ENCODE measurements around the gene CLIC5.
A peak's percentile ranks its signal among the peaks of the same experiment; 100 is the strongest.

The CLIC5 gene

GRCh38 chr6:45969026-45969425, 46.6 kb downstream of the CLIC5 start:
- Histone ChIP-seq H2AK5ac (ENCODE audit: low read length) (no peak overlapping the region), H3K18ac (ENCODE audit: low read length) (no peak overlapping the region), H3K4me2 (ENCODE audit: low read length) (no peak overlapping the region), H4K8ac (ENCODE audit: low read depth, low read length) (no peak overlapping the region), H2BK5ac (ENCODE audit: low read length) (no peak overlapping the region), H3K27me3 (ENCODE audit: insufficient read depth, low read length, poor library complexity) (no peaks in the 10 kb centered on the region), H3K23ac (ENCODE audit: low read length) (no peak overlapping the region), H3K4ac (ENCODE audit: low read depth, low read length) (no peak overlapping the region), H3K4me3 (ENCODE audit: low read length) (no peak overlapping the region), H3K36me3 (ENCODE audit: control insufficient read depth, insufficient read depth, low read length) (no peaks in the 10 kb centered on the region), H3K79me1 (ENCODE audit: low read length) (no peaks in the 10 kb centered on the region), H3K56ac (ENCODE audit: low read length) (no peak overlapping the region), H2BK15ac (replicated peaks; ENCODE audit: low read depth) (no peak overlapping the region), H3K79me2 (ENCODE audit: control insufficient read depth, insufficient read depth, low read length) (no peaks in the 10 kb centered on the region), H3K27ac (ENCODE audit: low read depth, low read length) (no peak overlapping the region), H3K9ac (ENCODE audit: low read length) (no peak overlapping the region), H4K5ac (ENCODE audit: low read length) (no peak overlapping the region), H2BK120ac (ENCODE audit: low read depth, low read length) (no peak overlapping the region), H3K4me1 (ENCODE audit: control insufficient read depth, low read depth, low read length) (peaks cover 2% of the 10 kb centered on the region)
- WGBS (ENCODE audit: extremely low coverage, insufficient coverage, low lambda C conversion rate) = no CpG with 5 or more reads among the region's 2 CpGs
- no peak for DNase-seq

- no peak overlapping the region for H3K4me3 ChIP-seq (ENCODE audit: low read length)
- H3K56ac ChIP-seq (ENCODE audit: low read length) = no peak overlapping the region
Observed at GRCh38 chr6:45967363-45967762, 48.3 kb downstream of the CLIC5 start.

GRCh38 chr6:45966797-45967196, 48.9 kb downstream of the CLIC5 start:
- H3K4me3 ChIP-seq (ENCODE audit: low read length) = no peak overlapping the region
- no peak overlapping the region for H3K27ac ChIP-seq (ENCODE audit: low read depth, low read length)

More at GRCh38 chr6:45967363-45967762, 48.3 kb downstream of the CLIC5 start:
- no peak overlapping the region for H2BK15ac ChIP-seq (replicated peaks; ENCODE audit: low read depth)
- peaks cover 2% of the 10 kb centered on the region for H3K4me1 ChIP-seq (ENCODE audit: control insufficient read depth, low read depth, low read length)
- H3K79me2 ChIP-seq (ENCODE audit: control insufficient read depth, insufficient read depth, low read length) = no peaks in the 10 kb centered on the region
- H3K23ac ChIP-seq (ENCODE audit: low read length) = no peak overlapping the region
- peak overlapping the region; percentile 2 for H2BK120ac ChIP-seq (ENCODE audit: low read depth, low read length)
- H2AK5ac ChIP-seq (ENCODE audit: low read length) = no peak overlapping the region
- DNase-seq = no peak
- H3K18ac ChIP-seq (ENCODE audit: low read length) = no peak overlapping the region
- no CpG with 5 or more reads among the region's 1 CpG for WGBS (ENCODE audit: extremely low coverage, insufficient coverage, low lambda C conversion rate)
- H3K27ac ChIP-seq (ENCODE audit: low read depth, low read length) = no peak overlapping the region
- H4K5ac ChIP-seq (ENCODE audit: low read length) = no peak overlapping the region
- H3K36me3 ChIP-seq (ENCODE audit: control insufficient read depth, insufficient read depth, low read length) = no peaks in the 10 kb centered on the region
- no peak overlapping the region for H4K8ac ChIP-seq (ENCODE audit: low read depth, low read length)
- H3K9ac ChIP-seq (ENCODE audit: low read length) = no peak overlapping the region
- no peak overlapping the region for H3K4me2 ChIP-seq (ENCODE audit: low read length)
- no peak overlapping the region for H3K4ac ChIP-seq (ENCODE audit: low read depth, low read length)
- no peaks in the 10 kb centered on the region for H3K27me3 ChIP-seq (ENCODE audit: insufficient read depth, low read length, poor library complexity)
- H3K79me1 ChIP-seq (ENCODE audit: low read length) = no peaks in the 10 kb centered on the region
- H2BK5ac ChIP-seq (ENCODE audit: low read length) = no peak overlapping the region

GRCh38 chr6:45966340-45966739, 49.3 kb downstream of the CLIC5 start:
- Histone ChIP-seq H2AK5ac (ENCODE audit: low read length) (no peak overlapping the region), H3K27me3 (ENCODE audit: insufficient read depth, low read length, poor library complexity) (no peaks in the 10 kb centered on the region), H3K23ac (ENCODE audit: low read length) (no peak overlapping the region), H2BK120ac (ENCODE audit: low read depth, low read length) (peak overlapping the region; percentile 52), H2BK5ac (ENCODE audit: low read length) (no peak overlapping the region), H3K27ac (ENCODE audit: low read depth, low read length) (no peak overlapping the region), H3K4me2 (ENCODE audit: low read length) (no peak overlapping the region), H3K4ac (ENCODE audit: low read depth, low read length) (no peak overlapping the region), H4K8ac (ENCODE audit: low read depth, low read length) (no peak overlapping the region), H2BK15ac (replicated peaks; ENCODE audit: low read depth) (no peak overlapping the region), H3K56ac (ENCODE audit: low read length) (no peak overlapping the region), H3K9ac (ENCODE audit: low read length) (no peak overlapping the region), H4K5ac (ENCODE audit: low read length) (no peak overlapping the region), H3K4me3 (ENCODE audit: low read length) (no peak overlapping the region), H3K18ac (ENCODE audit: low read length) (no peak overlapping the region), H3K36me3 (ENCODE audit: control insufficient read depth, insufficient read depth, low read length) (no peaks in the 10 kb centered on the region), H3K79me2 (ENCODE audit: control insufficient read depth, insufficient read depth, low read length) (no peaks in the 10 kb centered on the region), H3K79me1 (ENCODE audit: low read length) (no peaks in the 10 kb centered on the region), H3K4me1 (ENCODE audit: control insufficient read depth, low read depth, low read length) (peaks cover 2% of the 10 kb centered on the region)
- no CpG with 5 or more reads among the region's 4 CpGs for WGBS (ENCODE audit: extremely low coverage, insufficient coverage, low lambda C conversion rate)
- DNase-seq = no peak

More at GRCh38 chr6:45966797-45967196, 48.9 kb downstream of the CLIC5 start:
- Histone ChIP-seq H3K79me1 (ENCODE audit: low read length) (no peaks in the 10 kb centered on the region), H3K4ac (ENCODE audit: low read depth, low read length) (no peak overlapping the region), H3K27me3 (ENCODE audit: insufficient read depth, low read length, poor library complexity) (no peaks in the 10 kb centered on the region), H3K18ac (ENCODE audit: low read length) (no peak overlapping the region), H3K56ac (ENCODE audit: low read length) (no peak overlapping the region), H4K8ac (ENCODE audit: low read depth, low read length) (no peak overlapping the region), H2AK5ac (ENCODE audit: low read length) (no peak overlapping the region), H3K4me2 (ENCODE audit: low read length) (no peak overlapping the region), H2BK5ac (ENCODE audit: low read length) (no peak overlapping the region), H2BK120ac (ENCODE audit: low read depth, low read length) (no peak overlapping the region), H3K36me3 (ENCODE audit: control insufficient read depth, insufficient read depth, low read length) (no peaks in the 10 kb centered on the region), H3K79me2 (ENCODE audit: control insufficient read depth, insufficient read depth, low read length) (no peaks in the 10 kb centered on the region), H3K23ac (ENCODE audit: low read length) (no peak overlapping the region), H3K4me1 (ENCODE audit: control insufficient read depth, low read depth, low read length) (peaks cover 2% of the 10 kb centered on the region), H3K9ac (ENCODE audit: low read length) (no peak overlapping the region), H4K5ac (ENCODE audit: low read length) (no peak overlapping the region), H2BK15ac (replicated peaks; ENCODE audit: low read depth) (no peak overlapping the region)
- WGBS (ENCODE audit: extremely low coverage, insufficient coverage, low lambda C conversion rate) = no CpG with 5 or more reads among the region's 3 CpGs
- DNase-seq = no peak

GRCh38 chr6:45965792-45966191, 49.9 kb downstream of the CLIC5 start:
- H3K79me2 ChIP-seq (ENCODE audit: control insufficient read depth, insufficient read depth, low read length) = no peaks in the 10 kb centered on the region
- no peaks in the 10 kb centered on the region for H3K79me1 ChIP-seq (ENCODE audit: low read length)
- H2AK5ac ChIP-seq (ENCODE audit: low read length) = no peak overlapping the region
- peaks cover 2% of the 10 kb centered on the region for H3K4me1 ChIP-seq (ENCODE audit: control insufficient read depth, low read depth, low read length)
- H3K36me3 ChIP-seq (ENCODE audit: control insufficient read depth, insufficient read depth, low read length) = no peaks in the 10 kb centered on the region
- no peak overlapping the region for H2BK120ac ChIP-seq (ENCODE audit: low read depth, low read length)
- no peak overlapping the region for H2BK5ac ChIP-seq (ENCODE audit: low read length)
- no peak overlapping the region for H3K56ac ChIP-seq (ENCODE audit: low read length)
- H3K18ac ChIP-seq (ENCODE audit: low read length) = no peak overlapping the region
- H3K4ac ChIP-seq (ENCODE audit: low read depth, low read length) = no peak overlapping the region
- H4K8ac ChIP-seq (ENCODE audit: low read depth, low read length) = no peak overlapping the region
- no peak overlapping the region for H3K4me2 ChIP-seq (ENCODE audit: low read length)
- H2BK15ac ChIP-seq (replicated peaks; ENCODE audit: low read depth) = no peak overlapping the region
- no CpG with 5 or more reads among the region's 1 CpG for WGBS (ENCODE audit: extremely low coverage, insufficient coverage, low lambda C conversion rate)
- H3K4me3 ChIP-seq (ENCODE audit: low read length) = no peak overlapping the region
- peak; percentile 82 for DNase-seq
- no peaks in the 10 kb centered on the region for H3K27me3 ChIP-seq (ENCODE audit: insufficient read depth, low read length, poor library complexity)
- no peak overlapping the region for H3K23ac ChIP-seq (ENCODE audit: low read length)
- H3K9ac ChIP-seq (ENCODE audit: low read length) = no peak overlapping the region
- no peak overlapping the region for H3K27ac ChIP-seq (ENCODE audit: low read depth, low read length)
- no peak overlapping the region for H4K5ac ChIP-seq (ENCODE audit: low read length)

GRCh38 chr6:45965007-45965406, 50.7 kb downstream of the CLIC5 start:
- no peaks in the 10 kb centered on the region for H3K27me3 ChIP-seq (ENCODE audit: insufficient read depth, low read length, poor library complexity)
- no CpG with 5 or more reads among the region's 1 CpG for WGBS (ENCODE audit: extremely low coverage, insufficient coverage, low lambda C conversion rate)
- no peak overlapping the region for H2BK5ac ChIP-seq (ENCODE audit: low read length)
- no peak overlapping the region for H3K23ac ChIP-seq (ENCODE audit: low read length)
- H4K8ac ChIP-seq (ENCODE audit: low read depth, low read length) = no peak overlapping the region
- no peak overlapping the region for H4K5ac ChIP-seq (ENCODE audit: low read length)
- H3K9ac ChIP-seq (ENCODE audit: low read length) = no peak overlapping the region
- H3K36me3 ChIP-seq (ENCODE audit: control insufficient read depth, insufficient read depth, low read length) = no peaks in the 10 kb centered on the region
- H3K4me2 ChIP-seq (ENCODE audit: low read length) = no peak overlapping the region
- H3K4ac ChIP-seq (ENCODE audit: low read depth, low read length) = no peak overlapping the region
- no peak overlapping the region for H3K18ac ChIP-seq (ENCODE audit: low read length)
- H2BK120ac ChIP-seq (ENCODE audit: low read depth, low read length) = no peak overlapping the region
- H3K79me1 ChIP-seq (ENCODE audit: low read length) = no peaks in the 10 kb centered on the region
- H3K4me1 ChIP-seq (ENCODE audit: control insufficient read depth, low read depth, low read length) = peaks cover 2% of the 10 kb centered on the region
- no peaks in the 10 kb centered on the region for H3K79me2 ChIP-seq (ENCODE audit: control insufficient read depth, insufficient read depth, low read length)
- no peak overlapping the region for H3K27ac ChIP-seq (ENCODE audit: low read depth, low read length)
- no peak overlapping the region for H3K4me3 ChIP-seq (ENCODE audit: low read length)
- DNase-seq = no peak
- no peak overlapping the region for H3K56ac ChIP-seq (ENCODE audit: low read length)
- H2AK5ac ChIP-seq (ENCODE audit: low read length) = no peak overlapping the region
- H2BK15ac ChIP-seq (replicated peaks; ENCODE audit: low read depth) = no peak overlapping the region

Measured in mesendoderm (in vitro differentiated cells).